Measurements from ENCODE around the gene FARS2. TPM values are rescaled to one million over a fixed set of nuclear protein-coding genes. Genes with fewer than 3 reads are reported as not detected.
A peak's percentile ranks its signal among the peaks of the same experiment; 100 is the strongest.

The FARS2 gene
- total RNA-seq, 1 experiment from 2014 or later = 15.0 TPM

GRCh38 chr6:5279891-5280338, 18.6 kb downstream of the FARS2 start (continued):
- TF ChIP-seq ZNF425 (CRISPR knock-in tag; conservative IDR thresholded peaks at IDR 0.05) = no peak

GRCh38 chr6:5280920-5281319, 19.6 kb downstream of the FARS2 start:
- H3K4me3 Mint-ChIP-seq = no peak overlapping the region
- no peak overlapping the region for H3K27ac Mint-ChIP-seq
- DNase-seq (ENCODE audit: low spot score) = no peak
- no peaks in the 10 kb centered on the region for H3K36me3 Mint-ChIP-seq
- H3K27me3 Mint-ChIP-seq (ENCODE audit: low read depth) = no peaks in the 10 kb centered on the region
- CTCF ChIA-PET = interaction anchor here (1.9 kb wide), 1 partner anchor 22 kb away, joined by 4 read pairs; no protein-coding TSS in a partner anchor
- POLR2A ChIA-PET = no interaction called here
- no peak for TF ChIP-seq ATF2 (CRISPR knock-in tag; IDR thresholded peaks at IDR 0.05; ENCODE audit: borderline replicate concordance, low read depth)
- no peak for TF ChIP-seq NFYB (CRISPR knock-in tag; conservative IDR thresholded peaks at IDR 0.05; ENCODE audit: low read depth)
- TF ChIP-seq JAZF1 (CRISPR knock-in tag; IDR thresholded peaks at IDR 0.05) = no peak
- TF ChIP-seq, protein P1, sequence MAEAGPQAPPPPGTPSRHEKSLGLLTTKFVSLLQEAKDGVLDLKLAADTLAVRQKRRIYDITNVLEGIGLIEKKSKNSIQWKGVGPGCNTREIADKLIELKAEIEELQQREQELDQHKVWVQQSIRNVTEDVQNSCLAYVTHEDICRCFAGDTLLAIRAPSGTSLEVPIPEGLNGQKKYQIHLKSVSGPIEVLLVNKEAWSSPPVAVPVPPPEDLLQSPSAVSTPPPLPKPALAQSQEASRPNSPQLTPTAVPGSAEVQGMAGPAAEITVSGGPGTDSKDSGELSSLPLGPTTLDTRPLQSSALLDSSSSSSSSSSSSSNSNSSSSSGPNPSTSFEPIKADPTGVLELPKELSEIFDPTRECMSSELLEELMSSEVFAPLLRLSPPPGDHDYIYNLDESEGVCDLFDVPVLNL (CRISPR knock-in tag; IDR thresholded peaks at IDR 0.05; ENCODE audit: borderline replicate concordance, low read depth) = no peak
- TF ChIP-seq, protein P2, sequence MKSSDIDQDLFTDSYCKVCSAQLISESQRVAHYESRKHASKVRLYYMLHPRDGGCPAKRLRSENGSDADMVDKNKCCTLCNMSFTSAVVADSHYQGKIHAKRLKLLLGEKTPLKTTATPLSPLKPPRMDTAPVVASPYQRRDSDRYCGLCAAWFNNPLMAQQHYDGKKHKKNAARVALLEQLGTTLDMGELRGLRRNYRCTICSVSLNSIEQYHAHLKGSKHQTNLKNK (CRISPR knock-in tag; IDR thresholded peaks at IDR 0.05) = no peak
- TF ChIP-seq, protein P3, sequence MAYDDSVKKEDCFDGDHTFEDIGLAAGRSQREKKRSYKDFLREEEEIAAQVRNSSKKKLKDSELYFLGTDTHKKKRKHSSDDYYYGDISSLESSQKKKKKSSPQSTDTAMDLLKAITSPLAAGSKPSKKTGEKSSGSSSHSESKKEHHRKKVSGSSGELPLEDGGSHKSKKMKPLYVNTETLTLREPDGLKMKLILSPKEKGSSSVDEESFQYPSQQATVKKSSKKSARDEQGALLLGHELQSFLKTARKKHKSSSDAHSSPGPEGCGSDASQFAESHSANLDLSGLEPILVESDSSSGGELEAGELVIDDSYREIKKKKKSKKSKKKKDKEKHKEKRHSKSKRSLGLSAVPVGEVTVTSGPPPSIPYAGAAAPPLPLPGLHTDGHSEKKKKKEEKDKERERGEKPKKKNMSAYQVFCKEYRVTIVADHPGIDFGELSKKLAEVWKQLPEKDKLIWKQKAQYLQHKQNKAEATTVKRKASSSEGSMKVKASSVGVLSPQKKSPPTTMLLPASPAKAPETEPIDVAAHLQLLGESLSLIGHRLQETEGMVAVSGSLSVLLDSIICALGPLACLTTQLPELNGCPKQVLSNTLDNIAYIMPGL (CRISPR knock-in tag; IDR thresholded peaks at IDR 0.05) = no peak
- TF ChIP-seq ESRRA (CRISPR knock-in tag; IDR thresholded peaks at IDR 0.05; ENCODE audit: borderline replicate concordance) = no peak
- TF ChIP-seq CREM (CRISPR knock-in tag; IDR thresholded peaks at IDR 0.05) = no peak
- TF ChIP-seq ZNF232 (CRISPR knock-in tag; IDR thresholded peaks at IDR 0.05) = no peak
- no peak for TF ChIP-seq NFATC4 (CRISPR knock-in tag; IDR thresholded peaks at IDR 0.05)
- no peak for TF ChIP-seq JUN (CRISPR knock-in tag; IDR thresholded peaks at IDR 0.05)
- no peaks in the 10 kb centered on the region for H3K9me3 Mint-ChIP-seq
- H3K4me1 Mint-ChIP-seq = peaks cover 29% of the 10 kb centered on the region
- ATAC-seq = no peak

- Mint-ChIP-seq H3K9me3 (no peaks in the 10 kb centered on the region), H3K36me3 (no peaks in the 10 kb centered on the region), H3K4me3 (no peak overlapping the region), H3K27me3 (ENCODE audit: low read depth) (no peaks in the 10 kb centered on the region), H3K4me1 (peaks cover 21% of the 10 kb centered on the region), H3K27ac (peak overlapping the region; percentile 45; the same call in 1 of the 2 replicates)
- POLR2A ChIA-PET = no interaction called here
- DNase-seq (ENCODE audit: low spot score) (peak; percentile 17), ATAC-seq (peak; percentile 62)
- 0 out of 2 replicates have a peak, but pooled peaks have one; percentile 36 for TF ChIP-seq MAX (CRISPR knock-in tag; IDR thresholded peaks at IDR 0.05)
- no peak for TF ChIP-seq EMX1 (CRISPR knock-in tag; IDR thresholded peaks at IDR 0.05)
- CTCF ChIA-PET = interaction anchor here (1.9 kb wide), 1 partner anchor 21 kb away, joined by 4 read pairs; no protein-coding TSS in a partner anchor
Observed at GRCh38 chr6:5282191-5282623, 20.9 kb downstream of the FARS2 start.

Measured in WTC11 (cell line).